GM19468 (cell line): Measurements from ENCODE around the gene FLT1.

Source experiments
- ATAC-seq: cut with Tn5 transposase; IDR thresholded peaks from one replicate; pipeline ENCODE4 v1.9.1; 2021; ENCODE audit warnings: mild to moderate bottlenecking, moderate library complexity, moderate number of reproducible peaks; ENCODE audit not compliant: unreplicated experiment; ENCODE audit errors: extremely low read depth

Gene FLT1

DNA sequence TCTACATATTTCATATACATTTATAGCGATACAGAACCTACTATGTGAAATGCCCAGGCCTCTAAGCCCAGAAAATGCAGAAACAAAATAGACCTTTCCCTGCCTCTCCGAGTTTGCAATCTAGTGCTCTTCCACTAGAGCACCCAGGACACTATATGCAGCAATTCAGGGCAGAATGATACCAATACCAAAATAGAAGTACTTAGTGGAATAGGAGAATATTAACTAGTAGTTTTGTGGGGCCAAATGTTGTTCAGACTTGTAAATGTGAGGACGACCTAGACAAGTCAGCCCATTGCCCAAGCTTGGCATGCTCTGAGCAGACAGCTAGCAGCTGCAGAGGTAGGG, 35.8 kb upstream of the FLT1 start:
- ATAC-seq = no peak

DNA sequence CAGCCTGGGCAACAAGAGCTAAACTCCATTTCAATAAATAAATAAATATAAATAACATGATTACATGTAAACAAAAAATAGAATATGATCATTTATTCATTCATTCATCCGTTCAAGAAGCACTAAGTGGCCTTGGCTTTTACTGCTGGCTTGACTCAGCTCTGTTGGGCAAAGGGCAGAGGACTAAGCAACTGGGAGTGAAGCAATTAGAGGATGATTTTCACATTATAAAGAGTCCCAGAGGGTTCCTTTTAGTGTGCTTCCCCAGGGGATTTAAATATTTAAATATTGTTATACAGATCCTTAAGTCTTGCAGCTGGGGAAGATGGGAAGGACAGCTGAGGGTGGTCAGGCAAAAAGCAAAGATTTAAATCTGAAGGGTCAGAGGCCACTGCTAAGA, 34.9 kb upstream of the FLT1 start:
- no peak for ATAC-seq

DNA sequence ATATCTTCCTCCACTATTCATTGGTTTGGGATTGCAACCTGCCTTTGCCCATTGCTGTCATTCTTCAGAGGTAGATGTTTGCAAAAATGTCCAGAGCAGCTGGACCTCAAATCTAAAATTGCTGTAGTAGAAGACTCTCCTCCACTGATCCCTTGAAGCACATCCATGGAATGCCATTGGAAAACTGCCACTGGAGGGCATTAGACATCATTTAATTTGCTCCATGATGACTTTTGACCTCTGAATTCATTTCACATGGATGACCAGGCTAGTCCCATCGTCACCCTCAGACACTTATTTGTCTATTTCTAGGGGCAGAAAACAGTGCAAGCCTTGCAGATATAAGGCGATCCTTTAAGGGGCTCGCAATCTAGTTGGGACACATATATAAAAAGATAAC, 33.9 kb upstream of the FLT1 start:
- no peak for ATAC-seq

DNA sequence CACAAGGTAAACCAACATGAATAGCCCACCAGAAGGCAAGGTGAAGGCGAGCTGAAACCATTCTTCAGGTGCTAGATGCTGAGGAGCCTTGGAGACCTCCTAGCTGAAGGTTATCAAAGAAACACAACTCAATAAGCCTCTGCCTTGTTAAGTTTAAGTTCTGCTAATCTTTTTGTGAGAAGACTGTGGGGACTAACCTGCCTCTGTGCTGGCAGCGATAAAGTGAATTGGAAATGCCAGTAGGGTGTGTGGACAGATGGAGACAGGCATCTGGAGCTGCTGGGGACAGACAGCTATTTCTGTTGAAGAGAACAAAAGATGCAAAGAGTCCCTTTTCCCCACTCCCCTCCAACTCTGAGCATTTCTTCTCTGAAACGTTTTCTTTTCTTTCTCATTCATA, 33.5 kb upstream of the FLT1 start:
- ATAC-seq = no peak

DNA sequence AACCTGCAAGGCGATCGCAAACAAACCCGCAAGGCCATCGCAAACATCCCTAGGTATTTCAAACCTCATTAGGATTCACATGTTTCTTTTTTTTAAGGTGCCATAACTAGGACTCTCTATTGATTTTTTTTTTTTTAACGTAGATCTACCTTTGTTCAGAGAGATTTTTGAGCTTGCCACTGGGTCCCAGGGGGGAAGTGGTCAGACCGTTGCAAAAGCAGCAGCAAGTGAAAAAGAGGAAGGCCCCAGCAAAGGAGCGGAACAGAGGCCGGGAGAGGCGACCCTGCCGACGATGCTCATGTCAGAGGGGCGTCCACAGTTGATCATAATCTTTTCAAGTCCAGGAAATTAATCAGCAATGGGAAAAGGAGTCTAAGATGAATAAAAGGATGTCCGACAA, 32.7 kb upstream of the FLT1 start:
- ATAC-seq = no peak

DNA sequence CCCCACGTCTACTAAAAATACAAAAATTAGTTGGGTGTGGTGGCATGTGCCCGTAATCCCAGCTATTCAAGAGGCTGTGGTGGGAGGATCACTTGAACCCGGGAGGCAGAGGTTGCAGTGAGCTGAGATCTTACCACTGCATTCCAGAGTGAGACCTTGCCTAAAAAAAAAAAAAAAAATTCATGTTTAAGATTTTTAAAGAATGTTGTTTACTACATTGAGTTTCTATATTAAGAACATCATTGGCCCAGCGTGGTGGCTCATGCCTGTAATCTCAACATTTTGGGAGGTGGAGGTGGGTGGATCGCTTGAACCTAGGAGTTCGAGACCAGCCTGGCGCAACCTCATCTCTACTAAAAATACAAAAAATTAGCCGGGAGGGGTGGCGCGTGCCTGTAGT, 31.9 kb upstream of the FLT1 start:
- ATAC-seq = no peak

DNA sequence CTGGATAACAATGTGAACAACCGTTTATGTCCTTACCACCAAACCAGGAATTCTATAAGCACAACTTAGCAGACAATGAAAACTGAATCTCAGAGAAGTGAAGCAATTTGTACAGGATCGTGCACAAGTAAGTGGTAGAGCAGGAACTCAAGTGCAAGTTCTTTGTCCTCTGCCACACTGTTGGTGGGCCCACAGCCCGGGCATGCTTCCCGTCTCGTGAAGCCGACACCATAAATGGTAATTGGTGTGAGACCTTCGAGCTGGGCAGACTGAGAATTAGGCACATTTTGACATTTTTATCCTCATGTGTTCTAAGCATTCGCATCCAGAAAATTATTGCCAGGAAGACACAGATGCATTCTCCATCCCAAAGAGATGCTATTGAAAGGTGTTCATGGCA, 27.9 kb upstream of the FLT1 start:
- ATAC-seq = no peak

DNA sequence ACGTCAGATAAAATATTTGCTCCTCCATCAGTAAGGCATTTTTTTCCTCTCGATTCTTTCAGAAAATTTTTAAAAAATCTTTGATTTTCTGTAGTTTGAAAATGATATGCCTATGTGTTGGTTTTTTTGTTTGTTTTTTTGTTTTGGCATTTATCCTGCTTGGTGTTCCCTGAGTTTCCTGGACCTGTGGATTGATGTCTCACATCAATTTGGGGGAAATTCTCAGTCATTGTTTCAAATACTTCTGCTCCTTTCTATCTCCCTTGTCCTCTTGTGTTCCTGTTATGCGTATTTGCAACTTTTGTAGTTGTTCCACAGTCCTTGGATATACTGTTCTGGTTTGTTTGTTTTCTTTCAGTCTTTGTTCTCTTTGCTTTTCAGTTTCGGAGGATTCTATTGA, 18.8 kb upstream of the FLT1 start:
- no peak for ATAC-seq

DNA sequence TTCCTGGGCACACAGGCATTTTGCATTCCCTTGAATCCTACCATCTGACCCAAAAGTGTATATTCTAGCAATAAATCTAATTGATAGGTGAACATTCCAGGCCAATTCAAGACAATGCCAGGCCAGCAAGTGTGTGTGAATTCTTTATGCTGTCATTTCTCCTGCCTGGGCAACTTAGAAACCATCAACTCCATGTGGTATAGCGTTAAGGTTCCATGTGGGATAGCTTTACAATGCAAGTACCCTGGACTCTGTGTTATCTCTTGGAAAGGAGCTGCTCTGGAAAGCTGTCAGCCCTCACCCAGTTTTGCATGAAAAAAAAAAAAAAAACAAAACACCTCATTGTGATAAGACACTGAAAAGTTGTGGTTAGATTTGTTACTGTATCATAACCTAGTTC, 15.6 kb upstream of the FLT1 start:
- ATAC-seq = no peak

DNA sequence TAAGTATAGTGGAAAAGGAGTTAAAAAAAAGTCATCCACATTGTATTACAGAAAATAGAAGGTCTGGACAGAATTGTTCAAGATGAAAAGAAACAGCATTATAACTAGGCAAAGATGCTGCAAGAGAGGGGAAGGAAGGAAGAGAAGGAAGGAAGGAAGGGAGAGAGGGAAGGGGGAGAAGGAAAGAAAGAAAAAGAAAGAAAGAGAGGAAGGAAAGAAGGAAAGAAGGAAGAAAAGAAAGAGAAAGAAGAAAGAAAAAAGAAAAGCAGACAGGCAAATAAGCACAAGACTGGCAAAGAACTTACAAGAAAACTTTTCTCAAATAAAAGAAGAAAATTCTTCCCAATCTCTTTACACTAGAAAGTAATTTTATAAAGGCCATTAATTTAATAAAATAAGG, 15.1 kb upstream of the FLT1 start:
- ATAC-seq = no peak

DNA sequence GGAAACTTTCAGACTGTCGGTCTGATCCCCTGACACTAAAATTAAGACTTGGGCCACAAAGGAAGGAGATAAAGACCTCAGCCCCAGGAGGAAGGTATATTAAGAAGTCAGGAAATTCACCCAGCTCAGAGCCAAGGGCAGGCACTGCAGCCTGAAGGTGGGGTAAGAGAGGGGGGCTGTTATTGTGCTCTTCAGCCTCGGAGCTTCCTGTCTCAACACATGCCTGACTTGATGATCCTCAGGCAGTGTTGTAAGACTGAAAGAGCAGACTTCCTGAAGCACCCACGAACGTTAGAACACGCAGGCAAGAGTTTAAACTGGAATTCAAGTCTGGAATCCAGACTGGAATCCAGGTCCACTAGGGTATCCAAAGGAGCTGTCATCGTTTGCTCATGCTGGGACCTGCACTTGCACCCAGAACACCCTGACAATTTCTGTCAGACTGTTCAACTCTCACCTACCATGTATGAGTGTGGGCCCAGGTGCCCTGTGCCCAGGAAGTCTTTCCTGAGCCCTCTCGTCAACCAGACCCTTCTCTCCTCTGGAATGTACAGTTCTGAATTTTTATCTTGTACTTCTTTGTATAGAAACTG, 10.7 kb upstream of the FLT1 start:
- no peak for ATAC-seq

DNA sequence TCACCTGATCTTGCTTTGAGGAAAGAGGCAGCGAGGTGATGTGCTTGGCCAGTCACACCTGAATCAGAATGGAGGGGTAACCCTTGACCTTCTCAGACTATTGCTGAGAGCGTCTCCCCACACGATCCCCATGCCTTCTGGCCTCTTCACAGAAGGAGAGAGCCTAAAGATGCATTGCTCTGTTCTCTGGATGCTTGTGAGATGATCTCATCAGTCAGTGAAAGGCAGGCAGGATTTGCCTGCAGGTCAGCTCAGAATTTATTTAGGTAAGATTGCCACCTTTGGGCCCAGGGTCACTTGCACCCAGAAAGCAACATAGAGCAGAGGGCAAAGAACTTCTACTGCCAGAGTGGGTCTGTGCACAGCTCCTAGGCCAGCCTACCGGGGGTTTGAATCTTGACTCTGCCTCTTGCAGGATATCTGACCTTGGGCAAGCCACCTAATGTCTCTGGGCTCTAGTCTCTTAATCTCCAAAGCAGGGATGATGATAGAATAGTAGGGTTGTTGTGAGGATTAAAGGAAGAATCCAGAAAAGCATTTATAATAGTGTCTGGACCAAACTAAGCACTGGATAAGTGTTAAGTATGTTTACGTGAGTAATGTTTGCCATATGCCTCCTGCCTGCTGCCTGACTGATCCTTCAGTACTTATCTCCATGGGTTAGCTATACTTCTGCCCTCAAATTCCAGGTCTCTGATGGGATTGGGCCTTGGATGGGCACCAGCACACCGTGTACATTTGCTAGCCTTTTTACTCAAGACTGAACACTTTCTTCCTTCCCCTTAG, 8.4 kb upstream of the FLT1 start:
- ATAC-seq = no peak

DNA sequence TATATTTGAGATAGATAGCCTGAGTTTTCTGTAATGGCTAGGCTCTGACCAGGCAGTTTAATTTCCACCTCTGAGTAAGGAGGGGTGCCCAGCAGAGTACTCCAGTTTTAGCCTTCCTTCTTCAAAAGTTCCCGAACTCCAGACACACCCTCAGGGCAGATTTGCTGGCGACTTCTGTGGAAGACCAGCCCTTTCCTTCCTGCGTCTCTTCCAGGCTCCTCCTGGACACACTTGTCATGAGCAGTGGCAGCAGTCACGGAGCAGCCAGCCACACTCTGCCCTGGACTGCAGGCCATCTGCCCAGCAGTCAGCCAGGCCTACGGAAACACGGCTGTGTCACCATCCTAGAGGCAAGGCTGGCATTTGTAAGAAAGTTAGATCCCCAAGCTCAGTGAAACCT, 6.6 kb upstream of the FLT1 start:
- no peak for ATAC-seq

DNA sequence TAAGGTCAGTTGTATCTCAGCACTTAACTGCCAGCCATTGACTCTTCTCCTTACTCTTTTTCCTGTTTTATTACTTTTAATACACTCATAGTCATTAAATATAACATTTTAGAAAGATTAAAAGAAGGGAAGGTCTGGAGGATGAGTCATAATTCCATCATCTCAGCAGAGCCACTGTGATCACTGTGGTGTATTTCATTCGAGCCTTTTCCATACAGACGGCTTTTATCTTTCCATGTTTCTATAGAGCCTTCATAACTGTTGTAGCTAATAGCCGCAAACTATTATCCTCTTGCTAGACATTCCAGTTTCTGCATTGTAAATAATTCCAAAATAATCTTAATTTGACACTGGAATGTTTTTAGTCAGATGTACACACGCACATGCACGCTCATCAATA, 4.7 kb upstream of the FLT1 start:
- ATAC-seq = no peak

DNA sequence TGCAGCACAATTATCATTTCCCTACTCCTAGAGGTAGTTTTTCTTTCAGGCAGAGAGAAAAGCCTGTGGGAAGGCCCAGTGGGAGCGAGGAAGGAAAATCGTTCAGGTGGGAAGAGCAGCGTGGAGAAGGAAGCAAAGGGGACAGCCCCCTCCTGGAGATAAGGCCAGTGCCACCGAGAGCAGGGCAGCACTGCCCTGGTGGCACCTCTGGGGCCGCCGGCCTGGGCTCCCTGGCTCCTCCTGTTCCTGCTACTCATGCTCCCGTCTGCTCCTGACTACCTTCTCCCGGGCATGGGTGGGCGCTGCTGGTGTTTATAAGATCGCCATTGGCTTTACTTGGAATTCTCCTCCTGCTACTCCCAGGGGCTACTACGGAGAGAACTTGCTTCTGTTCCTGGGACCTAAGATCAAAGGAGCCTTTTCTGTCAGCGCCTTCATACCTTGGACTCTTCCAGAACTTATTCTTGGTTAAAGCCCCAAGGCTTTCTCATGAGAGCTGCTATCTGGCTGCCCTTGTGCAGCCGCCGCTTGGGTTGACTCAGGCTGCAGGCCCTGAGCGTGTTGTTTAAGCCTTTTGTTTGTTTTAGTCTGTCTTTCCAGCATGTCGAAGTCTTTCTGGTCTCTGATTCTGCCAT, 3.7 kb upstream of the FLT1 start:
- ATAC-seq = no peak

DNA sequence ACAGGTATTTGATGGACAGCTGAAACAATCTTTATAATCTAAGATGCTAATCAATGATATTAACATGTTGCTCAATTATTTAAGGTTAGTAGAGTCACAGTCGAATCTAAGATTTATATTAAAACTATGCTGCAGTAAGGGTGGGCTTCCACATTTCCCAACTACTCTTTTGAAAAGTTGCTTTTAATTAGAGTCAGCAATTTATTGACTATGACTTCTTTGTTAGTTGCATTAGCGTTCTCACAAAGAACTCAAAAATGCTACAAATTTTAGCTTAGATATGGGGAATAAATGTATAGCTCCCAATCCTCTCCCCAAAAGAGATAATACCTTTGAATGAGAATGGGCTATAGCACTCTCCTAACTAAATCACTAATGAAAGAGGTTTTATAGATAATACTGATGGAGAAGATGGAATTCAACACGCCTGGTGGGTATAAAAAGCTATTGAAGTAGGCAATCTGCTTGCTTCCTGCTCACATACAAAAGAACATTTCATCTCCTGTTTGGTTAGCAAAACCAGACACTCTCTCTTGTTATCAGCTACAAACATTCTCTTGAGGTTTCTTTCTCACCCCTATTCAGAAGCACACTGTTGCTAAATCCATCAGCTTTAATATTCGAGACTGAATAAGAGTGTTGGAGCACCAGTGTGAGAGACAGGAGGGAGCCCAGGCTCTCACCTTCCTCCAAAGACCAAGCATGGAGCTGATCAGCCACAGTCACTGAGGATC, 2.4 kb upstream of the FLT1 start:
- ATAC-seq = no peak

DNA sequence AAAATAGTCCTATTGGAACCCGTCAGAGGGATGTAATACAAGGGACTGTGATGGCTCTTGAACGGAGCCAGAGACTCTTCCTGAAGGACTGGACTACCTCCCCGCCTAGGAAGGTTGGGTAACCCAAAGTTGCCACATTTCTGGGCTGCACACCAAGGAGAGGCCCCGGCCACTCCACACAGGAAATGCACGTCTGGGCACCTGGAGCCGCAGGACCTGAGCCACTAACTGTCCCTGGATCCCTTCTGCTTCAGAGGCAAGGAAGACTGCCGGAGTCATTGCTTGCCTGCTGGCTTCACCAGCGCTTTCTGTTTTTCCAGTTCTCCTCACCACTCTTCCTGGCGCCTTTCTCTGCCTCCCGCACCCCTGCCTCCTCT, 1.2 kb upstream of the FLT1 start:
- ATAC-seq = no peak

DNA sequence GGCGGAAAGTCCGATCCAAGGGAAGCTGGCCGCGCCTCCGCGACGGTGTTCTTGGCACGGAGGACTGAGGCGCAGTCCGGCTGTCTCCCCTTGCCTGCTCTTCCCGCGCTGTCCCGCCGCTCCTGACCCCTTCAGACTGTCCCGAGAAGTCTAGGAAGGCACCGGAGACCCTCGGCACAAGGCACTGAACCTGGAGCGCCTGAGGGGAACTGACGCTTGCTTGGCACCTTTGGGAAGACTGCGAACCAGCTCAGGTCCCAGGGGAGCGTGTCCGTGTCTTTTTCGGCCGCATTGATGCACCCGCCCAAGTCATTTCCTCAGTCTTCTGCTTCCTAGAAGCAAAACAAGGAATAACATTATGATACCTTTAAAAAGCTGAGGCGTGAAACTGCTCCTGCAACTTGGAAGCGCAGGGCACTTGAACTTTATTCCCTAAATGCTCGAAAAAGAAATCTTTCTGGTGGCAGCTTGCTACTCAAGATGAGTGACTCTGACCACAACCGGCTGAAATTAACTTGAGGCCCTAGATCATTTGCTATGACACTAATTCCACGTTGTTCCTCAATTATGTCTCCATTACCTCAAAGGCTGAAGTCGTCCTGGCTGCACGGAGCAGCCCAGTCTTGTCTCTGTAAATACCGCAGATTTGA, 735 bp upstream of the FLT1 start:
- no peak for ATAC-seq

DNA sequence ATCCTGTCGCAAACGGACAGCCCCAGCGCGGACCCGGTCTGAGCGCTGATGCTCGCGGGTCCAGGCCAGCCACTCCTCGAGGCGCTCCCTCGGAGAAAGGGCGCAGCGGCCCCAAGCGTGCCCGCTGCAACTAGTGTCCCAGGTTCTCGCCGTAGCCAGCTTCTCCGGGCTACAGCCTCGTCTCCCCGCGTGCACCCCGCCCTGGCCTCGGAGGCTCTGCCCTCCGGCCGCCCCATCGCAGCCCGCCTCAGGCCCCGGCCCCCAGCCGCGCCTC, 487 bp downstream of the FLT1 start:
- ATAC-seq = no peak

DNA sequence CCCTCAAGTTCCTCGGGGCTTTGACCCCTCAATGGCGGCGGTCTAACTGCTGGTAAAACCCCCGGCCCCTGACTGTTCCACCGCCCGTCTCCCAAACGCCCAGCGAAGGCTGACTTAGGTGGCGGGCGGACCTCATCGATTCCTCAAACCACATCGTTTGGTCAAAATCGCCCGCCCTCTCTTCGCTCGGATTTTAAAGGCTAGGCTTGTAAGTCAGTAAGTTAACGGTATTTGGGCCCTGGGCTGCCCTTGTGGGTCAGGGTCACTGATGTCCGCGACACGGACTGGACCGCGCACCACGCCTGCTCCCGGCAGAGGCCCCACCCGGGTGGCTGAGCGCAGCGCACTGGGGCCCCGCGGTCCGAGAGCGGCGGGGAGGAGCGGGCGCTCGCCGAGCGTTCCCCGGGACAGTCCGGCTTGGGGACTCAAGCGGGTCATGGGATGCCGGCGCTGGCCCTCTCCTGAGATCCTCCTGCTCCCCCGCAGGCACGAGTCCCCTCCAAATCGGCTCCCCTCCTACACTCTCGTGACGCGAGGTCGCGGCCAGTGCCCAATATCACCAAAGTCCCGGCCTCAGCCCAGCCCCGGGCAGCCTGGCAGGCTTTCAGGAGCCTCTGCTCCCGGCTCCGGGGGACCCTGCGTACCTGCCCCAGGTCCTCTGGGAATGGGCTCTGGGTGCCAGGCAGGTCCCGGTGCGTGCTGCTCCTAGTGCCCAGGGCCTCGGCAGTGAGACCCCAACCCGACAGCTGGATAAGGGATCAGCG, 1.0 kb downstream of the FLT1 start:
- ATAC-seq = no peak
